ENCODE data around the gene FATE1.

Gene FATE1

DNA sequence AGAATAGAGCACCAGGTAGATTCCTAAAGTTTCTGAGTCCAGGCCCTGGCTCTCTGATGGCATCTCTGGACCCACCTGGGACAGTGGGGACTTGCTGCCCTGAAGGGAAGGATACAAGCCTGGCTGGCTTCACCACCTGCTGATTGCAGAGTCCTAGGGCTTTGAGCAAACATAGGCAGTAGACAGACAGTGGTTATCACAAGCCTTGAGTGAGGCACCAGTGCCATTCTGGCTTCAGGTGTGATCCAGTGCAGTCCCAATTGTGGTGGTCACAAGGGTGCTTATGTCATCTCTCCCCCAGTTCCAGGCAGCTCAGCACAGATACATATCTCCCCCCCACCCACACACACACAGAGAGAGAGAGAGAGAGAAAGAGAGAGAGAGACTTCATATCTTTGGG, 27.1 kb upstream of the FATE1 start:
- Histone ChIP-seq H2AFZ (ENCODE audit: low read depth, low read length) (no peak overlapping the region), H3K9ac (ENCODE audit: low read depth, low read length) (no peak overlapping the region), H4K20me1 (ENCODE audit: insufficient read depth, low read length) (no peaks in the 10 kb centered on the region), H3K36me3 (ENCODE audit: insufficient read depth, low read length) (no peaks in the 10 kb centered on the region), H3K4me2 (ENCODE audit: insufficient read depth, low read length) (no peak overlapping the region), H3K27me3 (ENCODE audit: insufficient read depth, low read length, poor library complexity) (no peaks in the 10 kb centered on the region), H3K79me2 (ENCODE audit: insufficient read depth, low read length) (no peaks in the 10 kb centered on the region), H3K4me3 (ENCODE audit: low read depth in 1 of 2, low read length in 2 of 2) (no peak overlapping the region), H3K4me1 (ENCODE audit: insufficient read depth, low read length) (no peaks in the 10 kb centered on the region), H3K27ac (ENCODE audit: low read length) (no peak overlapping the region), H3K9me3 (ENCODE audit: insufficient read depth, low read length, severe bottlenecking) (no peaks in the 10 kb centered on the region)
- no peak for TF ChIP-seq EZH2 (IDR thresholded peaks at IDR 0.05; ENCODE audit: borderline replicate concordance, low read depth, low read length, severe bottlenecking)
- TF ChIP-seq, protein P1, sequence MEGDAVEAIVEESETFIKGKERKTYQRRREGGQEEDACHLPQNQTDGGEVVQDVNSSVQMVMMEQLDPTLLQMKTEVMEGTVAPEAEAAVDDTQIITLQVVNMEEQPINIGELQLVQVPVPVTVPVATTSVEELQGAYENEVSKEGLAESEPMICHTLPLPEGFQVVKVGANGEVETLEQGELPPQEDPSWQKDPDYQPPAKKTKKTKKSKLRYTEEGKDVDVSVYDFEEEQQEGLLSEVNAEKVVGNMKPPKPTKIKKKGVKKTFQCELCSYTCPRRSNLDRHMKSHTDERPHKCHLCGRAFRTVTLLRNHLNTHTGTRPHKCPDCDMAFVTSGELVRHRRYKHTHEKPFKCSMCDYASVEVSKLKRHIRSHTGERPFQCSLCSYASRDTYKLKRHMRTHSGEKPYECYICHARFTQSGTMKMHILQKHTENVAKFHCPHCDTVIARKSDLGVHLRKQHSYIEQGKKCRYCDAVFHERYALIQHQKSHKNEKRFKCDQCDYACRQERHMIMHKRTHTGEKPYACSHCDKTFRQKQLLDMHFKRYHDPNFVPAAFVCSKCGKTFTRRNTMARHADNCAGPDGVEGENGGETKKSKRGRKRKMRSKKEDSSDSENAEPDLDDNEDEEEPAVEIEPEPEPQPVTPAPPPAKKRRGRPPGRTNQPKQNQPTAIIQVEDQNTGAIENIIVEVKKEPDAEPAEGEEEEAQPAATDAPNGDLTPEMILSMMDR (IDR thresholded peaks at IDR 0.05; ENCODE audit: borderline replicate concordance, extremely low read depth, low read length, poor library complexity, severe bottlenecking) = no peak
- DNase-seq = no peak
- ATAC-seq (ENCODE audit: insufficient read depth, low read depth) = no peak

DNA sequence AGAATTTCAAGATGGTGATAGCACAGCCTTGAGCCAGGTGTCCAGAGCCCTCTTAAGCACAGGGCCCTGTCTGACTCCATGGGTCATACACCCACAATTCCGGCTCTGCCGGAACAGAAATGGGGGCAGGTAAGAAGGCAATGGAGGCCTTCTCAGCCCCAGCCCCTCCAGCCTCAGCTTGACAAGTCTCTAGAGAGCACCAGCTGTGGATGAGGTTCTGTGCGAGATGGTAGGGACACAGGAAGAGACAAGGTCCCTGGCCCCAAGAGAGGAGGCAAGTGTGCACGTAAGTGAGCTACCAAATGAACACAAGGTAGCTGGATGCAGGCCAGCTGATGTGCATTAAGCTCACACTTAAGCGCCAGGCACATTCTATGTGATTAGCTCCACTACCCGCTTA, 23.0 kb upstream of the FATE1 start:
- Histone ChIP-seq H3K36me3 (ENCODE audit: insufficient read depth, low read length) (no peaks in the 10 kb centered on the region), H3K4me1 (ENCODE audit: insufficient read depth, low read length) (no peaks in the 10 kb centered on the region), H3K4me3 (ENCODE audit: low read depth in 1 of 2, low read length in 2 of 2) (no peak overlapping the region), H3K79me2 (ENCODE audit: insufficient read depth, low read length) (no peaks in the 10 kb centered on the region), H4K20me1 (ENCODE audit: insufficient read depth, low read length) (no peaks in the 10 kb centered on the region), H3K27me3 (ENCODE audit: insufficient read depth, low read length, poor library complexity) (no peaks in the 10 kb centered on the region), H3K4me2 (ENCODE audit: insufficient read depth, low read length) (no peak overlapping the region), H3K27ac (ENCODE audit: low read length) (no peak overlapping the region), H3K9ac (ENCODE audit: low read depth, low read length) (no peak overlapping the region), H3K9me3 (ENCODE audit: insufficient read depth, low read length, severe bottlenecking) (no peaks in the 10 kb centered on the region), H2AFZ (ENCODE audit: low read depth, low read length) (no peak overlapping the region)
- DNase-seq = no peak
- no peak for TF ChIP-seq EZH2 (IDR thresholded peaks at IDR 0.05; ENCODE audit: borderline replicate concordance, low read depth, low read length, severe bottlenecking)
- TF ChIP-seq, protein P1 (IDR thresholded peaks at IDR 0.05; ENCODE audit: borderline replicate concordance, extremely low read depth, low read length, poor library complexity, severe bottlenecking) = no peak
- no peak for ATAC-seq (ENCODE audit: insufficient read depth, low read depth)

DNA sequence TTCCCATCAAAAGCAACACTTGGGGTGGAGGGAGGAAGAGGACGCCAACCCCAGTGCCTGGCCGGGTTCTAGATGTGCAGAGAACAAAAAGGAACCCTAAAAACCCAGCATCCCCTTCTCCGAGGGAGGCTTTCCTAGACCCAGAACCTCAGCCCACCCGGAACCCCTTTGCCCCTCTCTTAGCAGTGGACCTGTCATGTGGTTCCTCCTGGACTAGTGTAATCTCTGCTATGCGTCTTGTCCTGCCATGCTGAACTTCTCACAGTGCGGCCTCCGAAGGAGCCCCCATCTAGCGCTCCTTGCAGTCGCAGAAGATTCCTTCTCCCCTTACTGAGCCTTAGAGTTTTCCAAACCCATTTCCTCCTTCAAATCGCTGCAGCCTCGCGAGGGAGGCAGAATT, 21.7 kb upstream of the FATE1 start:
- Histone ChIP-seq H3K27ac (ENCODE audit: low read length) (no peak overlapping the region), H4K20me1 (ENCODE audit: insufficient read depth, low read length) (no peaks in the 10 kb centered on the region), H3K27me3 (ENCODE audit: insufficient read depth, low read length, poor library complexity) (no peaks in the 10 kb centered on the region), H3K4me2 (ENCODE audit: insufficient read depth, low read length) (no peak overlapping the region), H3K79me2 (ENCODE audit: insufficient read depth, low read length) (no peaks in the 10 kb centered on the region), H3K9ac (ENCODE audit: low read depth, low read length) (no peak overlapping the region), H3K9me3 (ENCODE audit: insufficient read depth, low read length, severe bottlenecking) (no peaks in the 10 kb centered on the region), H3K36me3 (ENCODE audit: insufficient read depth, low read length) (no peaks in the 10 kb centered on the region), H3K4me1 (ENCODE audit: insufficient read depth, low read length) (no peaks in the 10 kb centered on the region), H3K4me3 (ENCODE audit: low read depth in 1 of 2, low read length in 2 of 2) (no peak overlapping the region), H2AFZ (ENCODE audit: low read depth, low read length) (no peak overlapping the region)
- no peak for TF ChIP-seq EZH2 (IDR thresholded peaks at IDR 0.05; ENCODE audit: borderline replicate concordance, low read depth, low read length, severe bottlenecking)
- TF ChIP-seq, protein P1 (IDR thresholded peaks at IDR 0.05; ENCODE audit: borderline replicate concordance, extremely low read depth, low read length, poor library complexity, severe bottlenecking) = no peak
- ATAC-seq (ENCODE audit: insufficient read depth, low read depth) (no peak), DNase-seq (no peak)
